Activated CD4-positive, CD25-positive, alpha-beta regulatory T cell treated with anti-CD3 and anti-CD28 coated beads, Interleukin-2, amount 50 U/mL, for 24 hours (primary cell): ENCODE results near the gene BSG.
"Not testable (repeated sequence)": the region's sequence is repeated elsewhere in the genome, so short reads cannot be mapped to it uniquely, and the experiment has no call there.

Source experiments
- ATAC-seq, 2 donors: fragments of 150-1000 bp; cut with Tn5 transposase; one replicate each; pipeline ENCODE4 v1.10.0; 2021; ENCODE audit warnings: mild to moderate bottlenecking in 1 of 2, moderate library complexity in 1 of 2

The BSG gene

GRCh38 chr19:605061-605971 is 32.9 kb downstream of the BSG start:
- ATAC-seq, result not testable (repeated sequence)

- ATAC-seq, result no peak
These were observed 35.1 kb downstream of the BSG start for GRCh38 chr19:607301-608154.

GRCh38 chr19:608155-609003 is 36.0 kb downstream of the BSG start:
- ATAC-seq, result no peak

- no peak for ATAC-seq
These were observed 36.6 kb downstream of the BSG start for GRCh38 chr19:609004-609346.

GRCh38 chr19:610071-610800 is 37.8 kb downstream of the BSG start:
- peak in 1 of 2 donors; percentile 5 for ATAC-seq

GRCh38 chr19:610801-611480 is 38.5 kb downstream of the BSG start:
- peak; percentile 12 to 30 for ATAC-seq

- peak; percentile 92 to 93 for ATAC-seq
These were observed 39.1 kb downstream of the BSG start for GRCh38 chr19:611481-611868.

GRCh38 chr19:612941-613340 is 40.5 kb downstream of the BSG start:
- ATAC-seq, result no peak

- no peak for ATAC-seq
These were observed 41.6 kb downstream of the BSG start for GRCh38 chr19:613732-614567.

GRCh38 chr19:615619-616018 is 43.2 kb downstream of the BSG start:
- no peak for ATAC-seq

GRCh38 chr19:616062-616700 is 43.8 kb downstream of the BSG start:
- ATAC-seq, result no peak

- ATAC-seq, result no peak
These were observed 44.5 kb downstream of the BSG start for GRCh38 chr19:616747-617526.

GRCh38 chr19:617551-618246 is 45.3 kb downstream of the BSG start:
- no peak for ATAC-seq

GRCh38 chr19:618247-618619 is 45.8 kb downstream of the BSG start:
- no peak for ATAC-seq

GRCh38 chr19:618674-619285 is 46.4 kb downstream of the BSG start:
- ATAC-seq, result no peak

GRCh38 chr19:619286-620002 is 47.0 kb downstream of the BSG start:
- ATAC-seq, result no peak

- no peak for ATAC-seq
These were observed 47.9 kb downstream of the BSG start for GRCh38 chr19:620166-620862.
